T-helper 2 cell (primary cell): ENCODE results near the gene PTGDR.

Source experiments
- DNase-seq, 5 experiments: peaks; one replicate each; pipeline versions ENCODE4 v3.0.0 to v3.0.0-alpha.2; 2012 to 2022

The PTGDR gene

DNA sequence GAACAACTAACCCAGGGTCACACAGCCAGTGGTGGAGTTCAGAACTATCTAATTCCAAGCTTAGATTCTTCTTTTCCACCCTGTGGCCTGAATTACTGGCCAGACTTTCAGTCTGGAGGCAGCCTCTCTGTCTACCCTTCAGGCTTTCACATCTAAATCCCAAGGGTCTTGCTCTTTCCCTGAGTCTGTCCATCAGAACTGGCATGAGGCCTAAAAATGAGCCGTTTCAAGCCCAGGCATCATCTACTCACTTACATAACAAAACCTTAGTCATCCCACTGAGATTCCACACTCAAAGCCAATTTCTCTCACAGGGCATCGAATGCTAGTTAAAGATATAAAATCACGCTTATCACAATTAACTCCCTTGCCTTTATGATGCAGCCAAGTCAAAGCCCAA is 1.3 kb upstream of the PTGDR start:
- no peak for DNase-seq

DNA sequence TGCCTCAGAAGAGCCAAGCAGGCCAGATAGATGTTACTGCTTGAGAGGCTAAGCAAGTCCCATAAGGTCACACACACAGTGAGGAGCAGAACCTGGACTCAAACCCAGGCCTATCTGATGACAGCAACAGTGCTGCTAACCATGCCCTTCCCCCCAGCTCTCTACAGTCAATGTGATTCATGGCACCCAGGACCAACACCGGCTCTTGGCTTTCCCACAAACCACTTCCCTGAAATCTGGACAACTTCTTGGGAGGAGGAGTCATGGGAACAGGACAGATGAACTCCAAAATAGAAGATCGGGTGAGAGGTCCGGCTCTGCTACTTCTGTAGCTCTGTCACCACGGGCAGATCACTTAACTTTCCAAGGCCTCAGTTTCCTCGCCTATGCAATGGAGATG is 716 bp upstream of the PTGDR start:
- no peak for DNase-seq

DNA sequence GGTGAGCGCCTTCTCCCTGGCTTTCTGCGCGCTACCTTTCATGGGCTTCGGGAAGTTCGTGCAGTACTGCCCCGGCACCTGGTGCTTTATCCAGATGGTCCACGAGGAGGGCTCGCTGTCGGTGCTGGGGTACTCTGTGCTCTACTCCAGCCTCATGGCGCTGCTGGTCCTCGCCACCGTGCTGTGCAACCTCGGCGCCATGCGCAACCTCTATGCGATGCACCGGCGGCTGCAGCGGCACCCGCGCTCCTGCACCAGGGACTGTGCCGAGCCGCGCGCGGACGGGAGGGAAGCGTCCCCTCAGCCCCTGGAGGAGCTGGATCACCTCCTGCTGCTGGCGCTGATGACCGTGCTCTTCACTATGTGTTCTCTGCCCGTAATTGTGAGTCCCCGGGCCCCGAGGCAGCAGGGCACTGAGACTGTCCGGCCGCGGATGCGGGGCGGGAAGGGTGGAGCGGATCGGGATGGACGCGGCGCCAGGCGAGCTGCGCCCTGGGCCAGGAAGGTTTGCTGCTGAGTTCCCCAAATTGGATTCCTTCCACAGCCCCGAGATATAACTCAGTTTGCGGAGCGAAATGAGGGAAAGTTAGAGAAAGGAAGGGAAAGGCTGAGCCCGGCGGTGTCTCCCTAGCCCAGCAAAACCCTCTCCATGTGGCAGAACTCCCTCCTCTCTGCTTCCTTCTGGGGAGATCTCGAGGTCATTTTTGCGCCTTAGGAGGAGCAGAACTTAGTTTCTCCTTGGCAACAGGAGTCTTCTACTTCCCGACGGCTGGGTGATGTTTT is 972 bp downstream of the PTGDR start:
- DNase-seq = peak in 2 of 5 experiments; percentile 16 to 57

- DNase-seq = no peak
These were observed 1.6 kb downstream of the PTGDR start for GRCh38 chr14:52269100-52269499.

DNA sequence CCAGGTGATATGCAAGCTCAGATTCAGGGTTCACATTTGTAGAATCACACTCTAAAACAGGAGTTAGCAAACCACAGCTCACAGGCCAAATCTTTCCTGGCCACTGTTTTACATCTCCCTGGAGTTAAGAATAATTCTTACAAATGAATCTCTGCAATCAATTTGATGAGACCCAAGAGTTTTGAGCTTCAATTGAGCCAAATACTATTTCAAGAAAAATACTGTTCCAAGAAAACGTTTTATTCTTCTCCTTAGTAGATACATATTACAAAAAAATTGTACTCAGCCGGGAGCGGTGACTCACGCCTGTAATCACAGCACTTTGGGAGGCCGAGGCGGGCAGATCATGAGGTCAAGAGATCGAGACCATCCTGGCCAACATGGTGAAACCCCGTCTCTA is 2.5 kb downstream of the PTGDR start:
- DNase-seq = no peak

- no peak for DNase-seq
These were observed 4.0 kb downstream of the PTGDR start for GRCh38 chr14:52271538-52271937.

- peak in 2 of 5 experiments; percentile 45 to 61 for DNase-seq
These were observed 4.9 kb downstream of the PTGDR start for GRCh38 chr14:52272375-52272774.

- DNase-seq = peak in 1 of 5 experiments; percentile 19
These were observed 7.9 kb downstream of the PTGDR start for GRCh38 chr14:52275372-52275771.

GRCh38 chr14:52277552-52277951 is 10.1 kb downstream of the PTGDR start:
- no peak for DNase-seq

GRCh38 chr14:52279408-52279807 is 11.9 kb downstream of the PTGDR start:
- DNase-seq = peak in 1 of 5 experiments; percentile 46

- DNase-seq = no peak
These were observed 15.6 kb downstream of the PTGDR start for GRCh38 chr14:52283099-52283498.

GRCh38 chr14:52286661-52287649 is 19.5 kb downstream of the PTGDR start:
- DNase-seq = peak in 1 of 5 experiments; percentile 68

- DNase-seq = no peak
These were observed 28.9 kb downstream of the PTGDR start for GRCh38 chr14:52296378-52296777.

- no peak for DNase-seq
These were observed 31.3 kb downstream of the PTGDR start for GRCh38 chr14:52298795-52299194.

DNA sequence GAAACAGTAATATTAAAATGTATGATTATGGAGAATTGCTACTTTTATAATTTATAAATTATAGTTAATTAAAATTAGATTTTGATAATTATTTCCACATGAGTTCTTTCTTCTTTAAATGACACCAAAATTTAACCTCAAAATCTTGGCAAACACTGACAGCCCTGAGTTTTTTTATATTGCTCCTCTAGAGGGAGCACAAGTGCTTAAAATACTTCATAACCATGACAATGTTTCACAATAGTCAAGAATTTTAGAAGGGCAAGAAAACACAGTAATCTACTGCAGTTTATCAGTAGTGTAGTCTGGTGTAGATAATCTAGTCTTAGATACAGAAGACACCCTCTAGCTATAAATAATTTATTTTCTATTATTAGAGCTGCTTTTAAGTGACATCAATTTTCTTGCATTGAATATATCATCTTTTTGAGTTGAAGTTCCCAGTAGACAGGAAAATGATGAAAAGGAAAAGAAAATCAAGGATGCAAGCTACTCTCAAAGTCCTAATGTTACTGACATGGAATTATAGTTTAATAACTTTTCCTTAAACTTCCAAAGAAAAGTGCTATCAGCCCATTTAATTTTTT is 32.3 kb downstream of the PTGDR start:
- DNase-seq = peak in 2 of 5 experiments; percentile 28 to 76

- DNase-seq = no peak
These were observed 35.7 kb downstream of the PTGDR start for GRCh38 chr14:52303236-52303635.

GRCh38 chr14:52304248-52304904 is 36.9 kb downstream of the PTGDR start:
- DNase-seq = no peak

DNA sequence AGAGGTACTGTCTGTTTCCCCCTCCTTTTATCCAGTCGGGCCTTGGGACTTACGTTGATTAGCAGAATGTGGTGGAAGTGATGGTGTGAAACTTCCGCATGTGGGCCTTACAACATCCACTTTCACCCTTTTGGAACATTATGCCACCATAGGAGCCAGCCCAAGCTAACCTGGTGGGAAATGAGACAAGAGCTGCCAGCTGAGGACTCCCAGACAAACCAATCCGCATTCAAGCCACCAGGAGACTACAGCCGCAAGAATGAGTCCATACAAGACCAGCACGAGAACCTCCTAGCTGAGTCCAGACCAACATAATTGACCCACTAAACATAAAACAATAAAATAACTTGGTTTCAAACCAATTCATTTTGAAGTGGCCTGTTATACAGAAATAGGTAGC is 37.5 kb downstream of the PTGDR start:
- no peak for DNase-seq

GRCh38 chr14:52307376-52307775 is 39.9 kb downstream of the PTGDR start:
- DNase-seq = no peak

DNA sequence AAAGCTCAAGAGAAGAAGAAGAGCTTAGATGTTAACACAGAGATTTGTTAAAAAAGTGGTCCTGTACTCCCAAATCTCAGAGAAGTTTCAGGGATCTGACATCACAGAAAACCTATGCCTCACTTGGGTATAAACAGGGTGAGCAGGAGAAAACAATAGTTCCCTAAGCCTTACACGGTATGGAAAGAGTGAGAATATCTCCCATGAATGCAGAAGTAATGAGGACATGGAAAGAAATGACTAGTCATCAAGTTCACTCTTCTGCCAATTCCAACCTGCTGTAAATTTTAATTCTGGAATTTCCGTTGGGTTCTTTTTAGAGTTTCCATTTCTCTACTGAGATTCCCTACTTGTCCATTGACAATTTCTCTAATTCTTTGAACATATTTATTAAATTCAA is 40.4 kb downstream of the PTGDR start:
- DNase-seq = no peak

GRCh38 chr14:52310541-52310940 is 43.0 kb downstream of the PTGDR start:
- DNase-seq = no peak

DNA sequence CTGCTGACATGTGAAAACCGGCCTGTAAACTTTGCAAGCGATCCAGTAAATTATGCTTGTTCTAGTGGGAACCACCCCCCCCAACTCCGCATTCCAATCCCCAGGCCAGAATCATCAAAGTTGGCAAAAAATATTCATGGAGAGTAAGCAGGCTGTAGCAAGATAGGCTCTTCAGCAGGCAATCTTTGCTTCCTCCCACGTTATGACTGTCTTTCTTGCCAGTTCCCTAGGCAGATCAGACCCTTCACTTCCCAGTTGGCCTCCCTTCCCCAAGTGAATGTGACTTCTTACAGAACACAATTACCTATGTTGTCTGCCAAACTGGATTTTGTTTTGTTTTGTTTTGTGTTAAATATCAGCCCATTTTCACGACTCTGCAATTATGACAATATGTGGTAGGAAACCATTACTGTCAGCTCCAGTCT is 45.4 kb downstream of the PTGDR start:
- DNase-seq = no peak

DNA sequence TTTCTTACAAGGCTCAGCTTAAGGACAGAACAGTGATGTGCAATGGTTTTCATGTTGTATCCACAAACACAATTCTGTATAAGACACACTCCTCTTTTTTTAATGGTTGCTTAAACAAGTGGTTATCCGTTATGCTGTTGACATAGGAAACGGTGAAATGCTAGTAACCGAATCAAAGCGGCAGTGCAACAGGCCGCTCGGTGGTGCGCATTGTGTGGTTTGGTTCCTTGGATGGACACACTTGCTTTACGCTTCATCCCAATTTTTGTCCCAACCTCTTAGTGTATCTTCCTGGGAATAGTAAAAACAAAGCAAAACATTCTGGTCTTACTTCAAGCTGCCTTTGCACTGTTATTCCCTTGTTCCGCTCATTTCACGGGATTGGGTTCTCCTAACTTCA is 46.0 kb downstream of the PTGDR start:
- DNase-seq = no peak
